HEK293 (cell line): ENCODE data around the gene SH3RF1.
A peak's percentile ranks its signal among the peaks of the same experiment; 100 is the strongest.

Source experiments
- GLIS2 ChIP-seq: fragments of 450-650 bp; formaldehyde crosslinking; IDR thresholded peaks from 2 replicates; pipeline ENCODE4 v1.5.1; 2016; ENCODE audit warnings: missing biosample characterization, missing genetic modification characterization
- HIC1 ChIP-seq: fragments of 450-650 bp; formaldehyde crosslinking; IDR thresholded peaks from 2 replicates; pipeline ENCODE4 v1.5.1; 2016; ENCODE audit warnings: missing biosample characterization, missing genetic modification characterization
- KLF17 ChIP-seq: fragments of 450-650 bp; formaldehyde crosslinking; IDR thresholded peaks from 2 replicates; pipeline ENCODE4 v1.5.1; 2016; ENCODE audit warnings: missing biosample characterization, missing genetic modification characterization
- KLF9 ChIP-seq: fragments of 450-650 bp; formaldehyde crosslinking; IDR thresholded peaks from 2 replicates; pipeline ENCODE4 v1.5.1; 2016; ENCODE audit warnings: missing biosample characterization, missing genetic modification characterization, low read depth
- MZF1 ChIP-seq: fragments of 450-650 bp; formaldehyde crosslinking; IDR thresholded peaks from 2 replicates; pipeline ENCODE4 v1.5.1; 2017; ENCODE audit warnings: missing biosample characterization, missing genetic modification characterization, borderline replicate concordance
- SCRT1 ChIP-seq: fragments of 450-650 bp; formaldehyde crosslinking; IDR thresholded peaks from 2 replicates; pipeline ENCODE4 v1.5.1; 2016; ENCODE audit warnings: missing biosample characterization, missing genetic modification characterization, borderline replicate concordance
- ZFP41 ChIP-seq: fragments of 450-650 bp; formaldehyde crosslinking; IDR thresholded peaks from 2 replicates; pipeline ENCODE4 v1.5.1; 2016; ENCODE audit warnings: missing biosample characterization, missing genetic modification characterization, borderline replicate concordance
- ZIC2 ChIP-seq: fragments of 450-650 bp; formaldehyde crosslinking; IDR thresholded peaks from 2 replicates; pipeline ENCODE4 v1.5.1; 2016; ENCODE audit warnings: missing biosample characterization, missing genetic modification characterization
- ZNF239 ChIP-seq: fragments of 450-650 bp; formaldehyde crosslinking; IDR thresholded peaks from 2 replicates; pipeline ENCODE4 v1.5.1; 2016; ENCODE audit warnings: missing biosample characterization, missing genetic modification characterization
- ZNF324 ChIP-seq: fragments of 450-650 bp; formaldehyde crosslinking; IDR thresholded peaks from 2 replicates; pipeline ENCODE4 v1.5.1; 2016; ENCODE audit warnings: missing biosample characterization, missing genetic modification characterization
- ZNF354C ChIP-seq: fragments of 450-650 bp; formaldehyde crosslinking; IDR thresholded peaks from 2 replicates; pipeline ENCODE4 v1.5.1; 2016; ENCODE audit warnings: missing biosample characterization, missing genetic modification characterization, low read depth, borderline replicate concordance
- ZNF510 ChIP-seq: fragments of 450-650 bp; formaldehyde crosslinking; IDR thresholded peaks from 2 replicates; pipeline ENCODE4 v1.5.1; 2018; ENCODE audit warnings: mild to moderate bottlenecking, missing genetic modification characterization, missing biosample characterization; ENCODE audit not compliant: insufficient replicate concordance
- ZNF596 ChIP-seq: fragments of 450-650 bp; IDR thresholded peaks from 2 replicates; pipeline ENCODE4 v1.5.0; 2018; ENCODE audit warnings: missing biosample characterization, mild to moderate bottlenecking, missing genetic modification characterization, moderate library complexity
- ZNF629 ChIP-seq: fragments of 450-650 bp; formaldehyde crosslinking; IDR thresholded peaks from 2 replicates; pipeline ENCODE4 v1.5.1; 2017; ENCODE audit warnings: missing biosample characterization, missing genetic modification characterization
- ZNF843 ChIP-seq: fragments of 450-650 bp; formaldehyde crosslinking; IDR thresholded peaks from 2 replicates; pipeline ENCODE4 v1.5.1; 2016; ENCODE audit warnings: missing biosample characterization, missing genetic modification characterization
- TF ChIP-seq, protein P1 (sequence below): fragments of 450-650 bp; formaldehyde crosslinking; IDR thresholded peaks from 2 replicates; pipeline ENCODE4 v1.5.1; 2016; ENCODE audit warnings: missing biosample characterization, missing genetic modification characterization
- TF ChIP-seq, protein P2 (sequence below): sonication (generic); formaldehyde crosslinking; IDR thresholded peaks from 2 replicates; pipeline ENCODE4 v1.8.1; 2022; ENCODE audit warnings: mild to moderate bottlenecking, moderate library complexity, missing genetic modification reagents
- TF ChIP-seq, protein P3 (sequence below): fragments of 450-650 bp; formaldehyde crosslinking; IDR thresholded peaks from 2 replicates; pipeline ENCODE4 v1.5.1; 2016; ENCODE audit warnings: missing biosample characterization, missing genetic modification characterization
- TF ChIP-seq, protein P4 (sequence below): fragments of 450-650 bp; formaldehyde crosslinking; conservative IDR thresholded peaks from 2 replicates; pipeline ENCODE4 v1.5.1; 2016; ENCODE audit warnings: low read depth, missing biosample characterization, missing genetic modification characterization

SH3RF1 gene

DNA sequence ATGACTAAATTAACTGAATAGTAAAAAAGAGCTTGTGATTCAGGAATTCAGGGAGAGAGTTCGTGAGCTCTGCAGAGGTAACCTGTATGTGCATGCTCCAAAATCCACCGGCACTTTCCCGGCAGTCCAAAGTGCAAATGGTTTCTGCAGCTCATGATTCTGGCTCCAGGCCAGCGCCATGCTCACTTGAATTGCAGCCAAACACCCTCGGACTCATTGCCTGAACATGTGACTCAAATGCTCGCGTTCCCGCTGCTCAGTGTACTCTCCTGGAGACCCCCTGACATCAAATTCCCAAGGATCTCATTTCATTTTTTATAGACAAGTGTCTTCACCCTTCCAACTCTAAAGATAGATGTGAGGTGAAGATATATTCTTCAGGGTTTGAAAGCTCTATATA, 44.1 kb upstream of the SH3RF1 start (continued):
- TF ChIP-seq, protein P1, sequence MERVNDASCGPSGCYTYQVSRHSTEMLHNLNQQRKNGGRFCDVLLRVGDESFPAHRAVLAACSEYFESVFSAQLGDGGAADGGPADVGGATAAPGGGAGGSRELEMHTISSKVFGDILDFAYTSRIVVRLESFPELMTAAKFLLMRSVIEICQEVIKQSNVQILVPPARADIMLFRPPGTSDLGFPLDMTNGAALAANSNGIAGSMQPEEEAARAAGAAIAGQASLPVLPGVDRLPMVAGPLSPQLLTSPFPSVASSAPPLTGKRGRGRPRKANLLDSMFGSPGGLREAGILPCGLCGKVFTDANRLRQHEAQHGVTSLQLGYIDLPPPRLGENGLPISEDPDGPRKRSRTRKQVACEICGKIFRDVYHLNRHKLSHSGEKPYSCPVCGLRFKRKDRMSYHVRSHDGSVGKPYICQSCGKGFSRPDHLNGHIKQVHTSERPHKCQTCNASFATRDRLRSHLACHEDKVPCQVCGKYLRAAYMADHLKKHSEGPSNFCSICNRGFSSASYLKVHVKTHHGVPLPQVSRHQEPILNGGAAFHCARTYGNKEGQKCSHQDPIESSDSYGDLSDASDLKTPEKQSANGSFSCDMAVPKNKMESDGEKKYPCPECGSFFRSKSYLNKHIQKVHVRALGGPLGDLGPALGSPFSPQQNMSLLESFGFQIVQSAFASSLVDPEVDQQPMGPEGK (tag by site-specific recombination), result peak; percentile 28; the same call in 1 of the 2 replicates
- peak; percentile 31; the same call in 1 of the 2 replicates for TF ChIP-seq MZF1 (tag by site-specific recombination)
- 0 out of 2 replicates have a peak, but pooled peaks have one; percentile 18 for TF ChIP-seq GLIS2
- TF ChIP-seq, protein P2, sequence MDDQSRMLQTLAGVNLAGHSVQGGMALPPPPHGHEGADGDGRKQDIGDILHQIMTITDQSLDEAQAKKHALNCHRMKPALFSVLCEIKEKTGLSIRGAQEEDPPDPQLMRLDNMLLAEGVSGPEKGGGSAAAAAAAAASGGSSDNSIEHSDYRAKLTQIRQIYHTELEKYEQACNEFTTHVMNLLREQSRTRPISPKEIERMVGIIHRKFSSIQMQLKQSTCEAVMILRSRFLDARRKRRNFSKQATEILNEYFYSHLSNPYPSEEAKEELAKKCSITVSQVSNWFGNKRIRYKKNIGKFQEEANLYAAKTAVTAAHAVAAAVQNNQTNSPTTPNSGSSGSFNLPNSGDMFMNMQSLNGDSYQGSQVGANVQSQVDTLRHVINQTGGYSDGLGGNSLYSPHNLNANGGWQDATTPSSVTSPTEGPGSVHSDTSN (CRISPR knock-in tag), result no peak
- TF ChIP-seq SCRT1 (tag by site-specific recombination), result no peak
- TF ChIP-seq ZIC2 (tag by site-specific recombination), result peak; percentile 44
- no peak for TF ChIP-seq ZNF239 (tag by site-specific recombination)
- peak; percentile 23; the same call in 1 of the 2 replicates for TF ChIP-seq HIC1 (tag by site-specific recombination)
- TF ChIP-seq, protein P3, sequence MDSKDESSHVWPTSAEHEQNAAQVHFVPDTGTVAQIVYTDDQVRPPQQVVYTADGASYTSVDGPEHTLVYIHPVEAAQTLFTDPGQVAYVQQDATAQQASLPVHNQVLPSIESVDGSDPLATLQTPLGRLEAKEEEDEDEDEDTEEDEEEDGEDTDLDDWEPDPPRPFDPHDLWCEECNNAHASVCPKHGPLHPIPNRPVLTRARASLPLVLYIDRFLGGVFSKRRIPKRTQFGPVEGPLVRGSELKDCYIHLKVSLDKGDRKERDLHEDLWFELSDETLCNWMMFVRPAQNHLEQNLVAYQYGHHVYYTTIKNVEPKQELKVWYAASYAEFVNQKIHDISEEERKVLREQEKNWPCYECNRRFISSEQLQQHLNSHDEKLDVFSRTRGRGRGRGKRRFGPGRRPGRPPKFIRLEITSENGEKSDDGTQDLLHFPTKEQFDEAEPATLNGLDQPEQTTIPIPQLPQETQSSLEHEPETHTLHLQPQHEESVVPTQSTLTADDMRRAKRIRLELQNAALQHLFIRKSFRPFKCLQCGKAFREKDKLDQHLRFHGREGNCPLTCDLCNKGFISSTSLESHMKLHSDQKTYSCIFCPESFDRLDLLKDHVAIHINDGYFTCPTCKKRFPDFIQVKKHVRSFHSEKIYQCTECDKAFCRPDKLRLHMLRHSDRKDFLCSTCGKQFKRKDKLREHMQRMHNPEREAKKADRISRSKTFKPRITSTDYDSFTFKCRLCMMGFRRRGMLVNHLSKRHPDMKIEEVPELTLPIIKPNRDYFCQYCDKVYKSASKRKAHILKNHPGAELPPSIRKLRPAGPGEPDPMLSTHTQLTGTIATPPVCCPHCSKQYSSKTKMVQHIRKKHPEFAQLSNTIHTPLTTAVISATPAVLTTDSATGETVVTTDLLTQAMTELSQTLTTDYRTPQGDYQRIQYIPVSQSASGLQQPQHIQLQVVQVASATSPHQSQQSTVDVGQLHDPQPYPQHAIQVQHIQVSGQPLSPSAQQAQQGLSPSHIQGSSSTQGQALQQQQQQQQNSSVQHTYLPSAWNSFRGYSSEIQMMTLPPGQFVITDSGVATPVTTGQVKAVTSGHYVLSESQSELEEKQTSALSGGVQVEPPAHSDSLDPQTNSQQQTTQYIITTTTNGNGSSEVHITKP (tag by site-specific recombination), result peak; percentile 53
- no peak for TF ChIP-seq KLF9 (tag by site-specific recombination)
- peak; percentile 38; the same call in 1 of the 2 replicates for TF ChIP-seq ZNF629 (tag by site-specific recombination)
- TF ChIP-seq ZNF843 (tag by site-specific recombination), result peak; percentile 16; the same call in 1 of the 2 replicates
- TF ChIP-seq ZNF324 (tag by site-specific recombination), result no peak
- TF ChIP-seq, protein P4, sequence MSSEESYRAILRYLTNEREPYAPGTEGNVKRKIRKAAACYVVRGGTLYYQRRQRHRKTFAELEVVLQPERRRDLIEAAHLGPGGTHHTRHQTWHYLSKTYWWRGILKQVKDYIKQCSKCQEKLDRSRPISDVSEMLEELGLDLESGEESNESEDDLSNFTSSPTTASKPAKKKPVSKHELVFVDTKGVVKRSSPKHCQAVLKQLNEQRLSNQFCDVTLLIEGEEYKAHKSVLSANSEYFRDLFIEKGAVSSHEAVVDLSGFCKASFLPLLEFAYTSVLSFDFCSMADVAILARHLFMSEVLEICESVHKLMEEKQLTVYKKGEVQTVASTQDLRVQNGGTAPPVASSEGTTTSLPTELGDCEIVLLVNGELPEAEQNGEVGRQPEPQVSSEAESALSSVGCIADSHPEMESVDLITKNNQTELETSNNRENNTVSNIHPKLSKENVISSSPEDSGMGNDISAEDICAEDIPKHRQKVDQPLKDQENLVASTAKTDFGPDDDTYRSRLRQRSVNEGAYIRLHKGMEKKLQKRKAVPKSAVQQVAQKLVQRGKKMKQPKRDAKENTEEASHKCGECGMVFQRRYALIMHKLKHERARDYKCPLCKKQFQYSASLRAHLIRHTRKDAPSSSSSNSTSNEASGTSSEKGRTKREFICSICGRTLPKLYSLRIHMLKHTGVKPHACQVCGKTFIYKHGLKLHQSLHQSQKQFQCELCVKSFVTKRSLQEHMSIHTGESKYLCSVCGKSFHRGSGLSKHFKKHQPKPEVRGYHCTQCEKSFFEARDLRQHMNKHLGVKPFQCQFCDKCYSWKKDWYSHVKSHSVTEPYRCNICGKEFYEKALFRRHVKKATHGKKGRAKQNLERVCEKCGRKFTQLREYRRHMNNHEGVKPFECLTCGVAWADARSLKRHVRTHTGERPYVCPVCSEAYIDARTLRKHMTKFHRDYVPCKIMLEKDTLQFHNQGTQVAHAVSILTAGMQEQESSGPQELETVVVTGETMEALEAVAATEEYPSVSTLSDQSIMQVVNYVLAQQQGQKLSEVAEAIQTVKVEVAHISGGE, result peak; percentile 38; the same call in 1 of the 2 replicates
- TF ChIP-seq ZNF596 (tag by site-specific recombination), result no peak
- no peak for TF ChIP-seq ZNF510 (tag by site-specific recombination)
- no peak for TF ChIP-seq ZFP41
- no peak for TF ChIP-seq ZNF354C
- no peak for TF ChIP-seq KLF17 (tag by site-specific recombination)
